ENCODE measurements around the gene FRMD6.
"Not testable (repeated sequence)": the region's sequence is repeated elsewhere in the genome, so short reads cannot be mapped to it uniquely, and the experiment has no call there.

FRMD6 gene

DNA sequence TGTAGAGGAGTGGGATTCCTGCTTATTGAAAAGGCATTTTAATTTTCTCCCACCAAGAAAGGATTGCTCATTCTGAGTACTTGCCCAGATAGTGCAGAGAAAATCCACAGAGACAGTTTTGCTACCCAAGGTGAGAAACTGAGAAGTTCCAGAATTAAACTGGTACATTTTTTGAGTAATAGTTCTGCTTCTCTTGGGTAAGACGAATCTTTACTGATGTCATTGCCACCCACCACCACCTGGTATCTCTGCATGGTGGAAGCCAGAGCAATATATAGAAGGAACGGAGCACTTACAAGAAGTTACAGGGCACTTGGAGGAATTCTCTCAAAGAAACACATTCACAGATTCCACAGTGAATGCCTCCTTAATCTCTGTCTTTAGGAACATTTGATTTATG lies 20.7 kb upstream of the FRMD6 start:
- DNase-seq: no peak

DNA sequence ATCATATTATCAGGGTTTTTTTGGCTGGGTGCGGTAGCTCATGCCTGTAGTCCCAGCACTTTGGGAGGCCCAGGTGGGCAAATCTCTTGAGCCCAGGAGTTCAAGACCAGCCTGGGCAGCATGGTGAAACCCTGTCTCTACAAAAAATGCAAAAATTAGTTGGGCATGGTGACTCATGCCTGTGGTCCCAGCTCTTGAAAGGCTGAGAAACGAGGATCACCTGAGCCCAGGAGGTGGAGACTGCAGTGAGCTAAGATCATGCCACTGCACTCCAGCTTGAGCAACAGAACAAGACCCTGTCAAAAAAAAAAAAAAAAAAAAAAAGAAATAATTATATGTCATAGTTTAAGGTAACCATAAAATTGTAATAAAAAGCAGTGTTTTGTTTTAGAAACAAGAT lies 18.4 kb upstream of the FRMD6 start:
- not testable (repeated sequence) for DNase-seq

GRCh38 chr14:51636109-51636508 lies 15.6 kb upstream of the FRMD6 start:
- DNase-seq: no peak

DNA sequence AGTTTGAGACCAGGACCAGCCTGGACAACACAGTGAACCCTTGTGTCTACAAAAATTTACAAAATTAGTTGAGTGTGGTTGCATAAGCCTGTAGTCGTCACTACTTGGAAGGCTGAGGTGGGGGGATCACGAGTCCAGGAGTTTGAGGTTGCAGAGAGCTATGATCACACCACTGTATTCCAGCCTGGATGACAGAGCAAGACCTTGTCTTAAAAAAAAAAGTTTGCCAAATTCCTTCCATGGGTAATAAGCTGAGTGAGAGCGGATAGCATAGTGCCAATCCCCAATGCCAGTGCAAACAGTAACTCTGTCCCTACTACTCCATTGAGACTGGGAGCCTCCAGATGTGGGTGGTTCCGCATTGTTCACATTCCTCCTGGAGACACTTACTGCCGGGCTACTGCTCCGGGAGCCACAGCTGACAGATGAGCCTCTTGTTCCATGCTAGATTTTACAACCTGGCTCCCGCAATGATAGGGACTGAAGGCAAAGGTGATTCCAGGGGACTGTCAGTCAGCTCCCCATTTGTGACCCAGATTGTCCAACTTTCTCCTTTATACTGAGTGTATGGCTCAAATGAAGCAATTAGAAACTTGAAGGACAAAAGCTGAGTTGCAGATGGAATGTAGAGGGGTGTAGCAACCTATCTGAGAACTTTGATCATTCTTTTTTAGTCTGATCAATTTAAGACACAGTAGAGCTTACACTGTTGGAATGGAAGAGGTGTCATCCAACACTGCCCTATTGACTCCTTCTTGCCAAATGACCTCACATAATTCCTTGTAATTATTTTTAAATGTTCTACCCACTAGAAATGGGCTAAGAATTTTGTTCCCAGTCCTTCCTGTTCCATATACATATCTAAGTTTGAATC lies 13.4 kb upstream of the FRMD6 start:
- DNase-seq: peak; percentile 93

- no peak for DNase-seq
Observed at GRCh38 chr14:51639668-51640316, 11.9 kb upstream of the FRMD6 start.

DNA sequence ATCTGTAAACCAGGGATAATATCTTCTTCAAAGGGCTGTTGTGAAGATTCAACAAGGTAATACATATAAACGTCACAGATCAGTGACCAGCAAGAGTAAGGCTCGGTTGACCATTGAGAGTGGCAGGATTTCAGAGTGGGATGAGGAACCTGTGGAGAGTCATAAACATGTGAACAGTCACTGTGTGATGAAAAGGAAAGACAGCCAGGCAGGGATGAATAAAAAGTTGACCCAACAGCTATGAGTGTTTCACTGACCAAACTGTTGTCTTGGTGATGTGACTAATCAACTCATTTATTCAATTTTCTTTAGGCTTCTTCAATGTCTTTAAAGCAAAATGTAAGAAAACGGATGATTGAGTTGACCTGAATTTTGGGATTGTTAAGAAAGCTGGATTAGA lies 8.6 kb upstream of the FRMD6 start:
- peak; percentile 77 for DNase-seq

- DNase-seq: peak; percentile 60
Observed at GRCh38 chr14:51644217-51644933, 7.3 kb upstream of the FRMD6 start.

- no peak for DNase-seq
Observed at GRCh38 chr14:51648296-51648695, 3.4 kb upstream of the FRMD6 start.

- peak; percentile 48 for DNase-seq
Observed at GRCh38 chr14:51650716-51651387, 858 bp upstream of the FRMD6 start.

DNA sequence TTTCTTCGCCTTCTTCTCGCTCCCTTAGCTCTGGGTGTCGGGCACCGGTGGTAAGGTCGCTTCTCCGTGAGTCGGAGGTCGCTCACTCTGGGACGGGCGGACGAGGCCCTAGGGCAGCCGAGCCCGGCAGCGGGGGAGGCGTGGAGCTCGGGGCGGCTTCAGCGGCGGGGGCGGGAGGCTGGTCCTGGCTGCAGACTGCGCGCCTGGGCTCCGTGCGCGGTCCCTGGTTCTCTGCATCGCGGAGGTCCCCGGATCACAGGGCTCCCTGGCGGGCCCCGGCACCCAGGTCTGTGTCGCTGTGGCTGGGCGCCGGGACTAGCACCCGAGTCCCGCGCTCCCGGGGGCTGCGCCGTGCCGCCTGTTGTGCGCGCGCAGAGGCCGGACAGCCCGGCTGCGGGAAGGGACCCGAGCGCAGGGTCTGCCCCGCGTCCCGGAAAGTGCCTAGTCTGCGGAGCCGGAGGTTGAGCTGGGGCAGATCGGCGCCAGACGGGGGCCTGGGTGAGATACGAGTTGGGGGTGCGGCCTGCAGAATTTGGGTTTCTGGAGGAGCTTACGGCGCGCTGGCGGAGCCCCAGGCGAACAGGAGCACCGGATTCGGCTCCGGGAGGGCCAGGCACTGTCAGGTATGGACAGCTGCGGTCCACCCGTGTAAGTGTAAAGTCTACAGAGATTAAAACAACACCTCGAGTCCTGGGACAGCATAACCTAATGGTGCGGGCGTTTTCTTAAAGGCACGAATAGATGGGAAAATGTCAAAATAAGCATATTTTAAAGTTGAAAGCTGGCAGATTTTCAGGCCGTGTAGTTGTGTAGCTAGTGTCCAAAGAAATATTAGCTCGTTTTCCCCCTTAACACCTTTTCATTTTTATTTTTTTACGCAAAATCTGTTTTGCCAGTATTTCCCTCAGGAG lies 713 bp downstream of the FRMD6 start:
- no peak for DNase-seq

- peak; percentile 81 for DNase-seq
Observed at GRCh38 chr14:51653079-51653774, 1.5 kb downstream of the FRMD6 start.

- DNase-seq: no peak
Observed at GRCh38 chr14:51653775-51654532, 2.2 kb downstream of the FRMD6 start.

GRCh38 chr14:51654533-51654845 lies 2.8 kb downstream of the FRMD6 start:
- DNase-seq: no peak

DNA sequence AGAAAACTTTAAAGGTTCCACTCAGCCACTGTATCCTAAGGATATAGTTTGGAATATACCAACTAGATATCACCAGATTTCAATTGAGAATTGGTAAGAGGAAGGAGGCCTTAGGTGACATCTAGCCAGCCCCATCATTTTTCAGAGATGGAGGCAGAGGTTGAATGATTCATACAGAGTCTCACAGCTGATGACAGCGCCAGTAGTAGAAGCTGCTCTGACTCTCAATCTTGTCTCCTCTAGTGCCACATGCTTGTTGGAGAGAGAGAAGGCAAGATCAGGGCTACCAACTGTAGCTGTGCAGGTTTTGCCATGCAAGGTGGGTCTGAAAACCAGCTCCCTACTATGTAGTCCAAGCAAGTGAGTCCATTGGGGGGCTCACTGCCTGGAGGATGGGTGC lies 6.1 kb downstream of the FRMD6 start:
- peak; percentile 72 for DNase-seq

- DNase-seq: no peak
Observed at GRCh38 chr14:51658441-51659173, 6.9 kb downstream of the FRMD6 start.

- DNase-seq: no peak
Observed at GRCh38 chr14:51660741-51661140, 9.0 kb downstream of the FRMD6 start.

- no peak for DNase-seq
Observed at GRCh38 chr14:51661504-51661903, 9.8 kb downstream of the FRMD6 start.

GRCh38 chr14:51663783-51664326 lies 12.1 kb downstream of the FRMD6 start:
- DNase-seq: no peak

- DNase-seq: no peak
Observed at GRCh38 chr14:51666070-51666469, 14.4 kb downstream of the FRMD6 start.

- DNase-seq: no peak
Observed at GRCh38 chr14:51666826-51667225, 15.1 kb downstream of the FRMD6 start.
